ENCODE results near the gene CCDC198. TPM values are rescaled to one million over a fixed set of nuclear protein-coding genes. Genes with fewer than 3 reads are reported as not detected.

Gene CCDC198
- total RNA-seq, 4 donors from 2014 or later, result 0.16 to 0.39 TPM; not detected in 2

DNA sequence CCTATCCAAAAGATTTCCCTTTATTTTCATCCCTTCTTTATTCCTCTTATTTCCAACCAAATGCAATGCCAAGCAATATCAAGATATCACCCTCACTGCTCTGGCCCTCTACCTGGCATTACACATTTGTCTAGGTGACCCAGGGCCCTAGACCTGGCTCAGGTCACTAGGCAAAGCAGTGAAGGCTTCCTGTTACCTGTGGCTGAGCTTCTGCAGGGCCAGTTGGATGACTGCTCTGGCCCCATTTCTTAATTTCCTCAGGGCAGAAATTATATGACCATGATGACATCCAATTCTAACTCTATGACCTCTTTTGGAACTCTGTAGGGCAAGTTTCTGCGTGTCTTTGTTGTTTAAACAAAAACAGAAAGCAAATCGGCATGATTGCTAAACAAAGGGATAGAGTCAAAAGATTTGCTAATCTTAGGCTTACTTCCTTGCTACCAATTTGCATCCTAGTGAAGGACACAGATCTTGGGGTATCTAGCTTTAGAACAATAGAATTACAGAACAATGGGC is 7.4 kb upstream of the CCDC198 start:
- in situ Hi-C loops (cut with MboI; ENCODE audit: low sequenced_read_pairs in 4 of 4), result no loop called here
- Histone ChIP-seq H3K4me3 (no peak overlapping the region), H3K27ac (no peak overlapping the region), H3K36me3 (no peaks in the 10 kb centered on the region), H3K4me1 (no peaks in the 10 kb centered on the region), H3K9me3 (no peaks in the 10 kb centered on the region), H3K27me3 (no peaks in the 10 kb centered on the region)
- no peak for TF ChIP-seq POLR2A (IDR thresholded peaks at IDR 0.05)
- TF ChIP-seq, protein P1, sequence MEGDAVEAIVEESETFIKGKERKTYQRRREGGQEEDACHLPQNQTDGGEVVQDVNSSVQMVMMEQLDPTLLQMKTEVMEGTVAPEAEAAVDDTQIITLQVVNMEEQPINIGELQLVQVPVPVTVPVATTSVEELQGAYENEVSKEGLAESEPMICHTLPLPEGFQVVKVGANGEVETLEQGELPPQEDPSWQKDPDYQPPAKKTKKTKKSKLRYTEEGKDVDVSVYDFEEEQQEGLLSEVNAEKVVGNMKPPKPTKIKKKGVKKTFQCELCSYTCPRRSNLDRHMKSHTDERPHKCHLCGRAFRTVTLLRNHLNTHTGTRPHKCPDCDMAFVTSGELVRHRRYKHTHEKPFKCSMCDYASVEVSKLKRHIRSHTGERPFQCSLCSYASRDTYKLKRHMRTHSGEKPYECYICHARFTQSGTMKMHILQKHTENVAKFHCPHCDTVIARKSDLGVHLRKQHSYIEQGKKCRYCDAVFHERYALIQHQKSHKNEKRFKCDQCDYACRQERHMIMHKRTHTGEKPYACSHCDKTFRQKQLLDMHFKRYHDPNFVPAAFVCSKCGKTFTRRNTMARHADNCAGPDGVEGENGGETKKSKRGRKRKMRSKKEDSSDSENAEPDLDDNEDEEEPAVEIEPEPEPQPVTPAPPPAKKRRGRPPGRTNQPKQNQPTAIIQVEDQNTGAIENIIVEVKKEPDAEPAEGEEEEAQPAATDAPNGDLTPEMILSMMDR (IDR thresholded peaks at IDR 0.05 in 4 of 5, conservative IDR thresholded peaks at IDR 0.05 in 1 of 5), result no peak
- no peak for DNase-seq
- intact Hi-C loops (cut with DNase I; ENCODE audit: low total_unique reads), result no loop called here
- ATAC-seq, result no peak

DNA sequence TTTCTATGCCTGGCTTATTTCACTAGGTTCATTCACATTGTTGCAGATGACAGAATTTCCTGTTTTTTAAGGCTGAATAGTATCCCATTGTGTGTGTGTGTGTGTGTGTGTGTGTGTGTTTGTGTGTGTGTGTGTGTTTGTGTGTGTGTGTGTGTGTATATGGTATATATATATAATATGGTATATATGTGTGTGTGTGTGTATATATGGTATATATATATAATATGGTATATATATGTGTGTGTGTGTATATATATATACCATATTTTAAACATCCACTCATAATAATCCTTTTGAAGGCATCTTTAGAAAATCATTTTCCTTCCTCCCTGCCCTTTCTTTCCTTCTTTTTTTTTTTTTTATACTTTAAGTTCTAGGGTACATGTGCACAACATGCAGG is 5.0 kb upstream of the CCDC198 start:
- DNase-seq (no peak), ATAC-seq (no peak)
- no peaks in the 10 kb centered on the region for H3K4me1 ChIP-seq
- intact Hi-C loops (cut with DNase I; ENCODE audit: low total_unique reads) (no loop called here), in situ Hi-C loops (cut with MboI; ENCODE audit: low sequenced_read_pairs in 4 of 4) (loop anchor here in 1 of 4 donors (25.0 kb wide), 1 partner anchor 564 kb away; no protein-coding TSS in a partner anchor)
- no peak overlapping the region for H3K27ac ChIP-seq
- no peaks in the 10 kb centered on the region for H3K36me3 ChIP-seq
- H3K4me3 ChIP-seq, result no peak overlapping the region
- H3K9me3 ChIP-seq, result no peaks in the 10 kb centered on the region
- TF ChIP-seq POLR2A (IDR thresholded peaks at IDR 0.05), result no peak
- TF ChIP-seq, protein P1 (IDR thresholded peaks at IDR 0.05 in 4 of 5, conservative IDR thresholded peaks at IDR 0.05 in 1 of 5), result no peak
- H3K27me3 ChIP-seq, result no peaks in the 10 kb centered on the region

DNA sequence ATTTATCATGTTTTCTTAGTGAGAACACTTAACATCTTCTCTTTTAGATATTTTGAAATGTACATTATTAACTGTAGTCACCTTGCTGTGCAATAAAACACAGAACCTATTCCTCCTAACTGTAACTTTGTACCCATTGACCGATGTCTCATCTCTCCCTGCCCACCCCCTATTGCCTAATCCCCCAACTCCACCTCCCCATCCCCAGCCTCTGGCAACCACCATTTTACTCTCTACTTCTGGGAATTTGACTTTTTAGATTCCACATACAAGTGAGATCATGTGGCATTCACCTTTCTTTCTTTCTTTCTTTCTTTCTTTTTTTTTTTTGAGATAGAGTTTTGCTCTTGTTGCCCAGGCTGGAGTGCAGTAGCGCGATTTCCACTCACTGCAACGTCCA is 4.4 kb upstream of the CCDC198 start:
- intact Hi-C loops (cut with DNase I; ENCODE audit: low total_unique reads), result no loop called here
- H3K27me3 ChIP-seq, result no peaks in the 10 kb centered on the region

DNA sequence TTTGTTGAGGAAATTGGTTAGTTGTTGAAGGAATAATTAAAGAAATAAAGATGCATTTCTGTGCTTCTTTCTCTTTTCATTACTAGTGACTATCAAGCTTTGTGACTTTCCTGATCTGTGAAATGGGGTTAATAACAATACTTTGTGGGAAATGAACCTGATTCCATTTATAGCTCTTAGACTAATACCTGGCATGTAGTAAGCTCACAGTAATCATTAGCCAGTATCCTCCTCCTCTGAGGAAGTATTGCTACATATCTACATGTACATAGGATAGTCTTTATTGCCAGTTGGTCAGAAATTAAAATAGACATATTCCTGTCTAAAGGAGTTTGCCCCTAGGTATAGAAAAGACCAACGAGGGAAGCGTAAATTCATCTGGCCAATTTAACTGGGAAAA is 1.8 kb upstream of the CCDC198 start:
- Histone ChIP-seq H3K9me3 (no peaks in the 10 kb centered on the region), H3K4me3 (no peak overlapping the region), H3K27me3 (no peaks in the 10 kb centered on the region), H3K36me3 (no peaks in the 10 kb centered on the region), H3K4me1 (no peaks in the 10 kb centered on the region), H3K27ac (no peak overlapping the region)
- TF ChIP-seq POLR2A (IDR thresholded peaks at IDR 0.05), result no peak
- TF ChIP-seq, protein P1 (IDR thresholded peaks at IDR 0.05 in 4 of 5, conservative IDR thresholded peaks at IDR 0.05 in 1 of 5), result no peak
- in situ Hi-C loops (cut with MboI; ENCODE audit: low sequenced_read_pairs in 4 of 4), result loop anchor here in 1 of 4 donors (25.0 kb wide), 1 partner anchor 567 kb away; no protein-coding TSS in a partner anchor
- ATAC-seq (no peak), DNase-seq (no peak)
- intact Hi-C loops (cut with DNase I; ENCODE audit: low total_unique reads), result no loop called here

More for the DNA sequence above, 4.4 kb upstream of the CCDC198 start:
- Histone ChIP-seq H3K27ac (no peak overlapping the region), H3K4me3 (no peak overlapping the region), H3K36me3 (no peaks in the 10 kb centered on the region), H3K4me1 (no peaks in the 10 kb centered on the region), H3K9me3 (no peaks in the 10 kb centered on the region)
- ATAC-seq (no peak), DNase-seq (no peak)
- in situ Hi-C loops (cut with MboI; ENCODE audit: low sequenced_read_pairs in 4 of 4), result loop anchor here in 1 of 4 donors (25.0 kb wide), 1 partner anchor 564 kb away; no protein-coding TSS in a partner anchor
- TF ChIP-seq POLR2A (IDR thresholded peaks at IDR 0.05), result no peak
- TF ChIP-seq, protein P1 (IDR thresholded peaks at IDR 0.05 in 4 of 5, conservative IDR thresholded peaks at IDR 0.05 in 1 of 5), result no peak

DNA sequence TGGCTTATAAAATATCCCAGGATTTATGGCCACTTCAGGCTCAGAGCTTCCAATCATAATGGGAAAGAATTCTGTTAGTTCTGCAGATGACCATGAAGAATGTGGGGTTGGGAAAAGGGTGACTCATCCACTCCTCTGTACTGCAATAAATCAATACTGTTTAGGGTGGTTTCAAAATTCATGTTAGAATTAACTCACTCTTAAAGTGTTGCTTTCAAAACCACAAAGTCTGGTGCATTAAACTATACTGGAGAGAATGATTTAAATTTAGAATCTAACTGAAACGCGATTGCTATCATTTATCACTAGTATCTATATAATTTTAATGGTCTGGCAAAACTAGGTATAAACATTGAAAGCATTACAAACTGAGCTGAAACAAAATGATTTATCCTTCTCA is 798 bp downstream of the CCDC198 start:
- no peak for DNase-seq
- in situ Hi-C loops (cut with MboI; ENCODE audit: low sequenced_read_pairs in 4 of 4), result loop anchor here in 1 of 4 donors (25.0 kb wide), 1 partner anchor 569 kb away; no protein-coding TSS in a partner anchor
- intact Hi-C loops (cut with DNase I; ENCODE audit: low total_unique reads), result no loop called here

More for the DNA sequence above, 798 bp downstream of the CCDC198 start:
- H3K27ac ChIP-seq, result no peak overlapping the region
- H3K9me3 ChIP-seq, result no peaks in the 10 kb centered on the region
- no peaks in the 10 kb centered on the region for H3K36me3 ChIP-seq
- H3K4me3 ChIP-seq, result no peak overlapping the region
- TF ChIP-seq, protein P1 (IDR thresholded peaks at IDR 0.05 in 4 of 5, conservative IDR thresholded peaks at IDR 0.05 in 1 of 5), result no peak
- TF ChIP-seq POLR2A (IDR thresholded peaks at IDR 0.05), result no peak
- no peaks in the 10 kb centered on the region for H3K4me1 ChIP-seq
- no peaks in the 10 kb centered on the region for H3K27me3 ChIP-seq
- ATAC-seq, result no peak
